ENCODE results near the gene SVIP. TPM values are rescaled to one million over a fixed set of nuclear protein-coding genes. Genes with fewer than 3 reads are reported as not detected.

SVIP gene
- total and polyA plus RNA-seq, 2 experiments from 2014 or later, result 13.2 to 14.9 TPM

DNA sequence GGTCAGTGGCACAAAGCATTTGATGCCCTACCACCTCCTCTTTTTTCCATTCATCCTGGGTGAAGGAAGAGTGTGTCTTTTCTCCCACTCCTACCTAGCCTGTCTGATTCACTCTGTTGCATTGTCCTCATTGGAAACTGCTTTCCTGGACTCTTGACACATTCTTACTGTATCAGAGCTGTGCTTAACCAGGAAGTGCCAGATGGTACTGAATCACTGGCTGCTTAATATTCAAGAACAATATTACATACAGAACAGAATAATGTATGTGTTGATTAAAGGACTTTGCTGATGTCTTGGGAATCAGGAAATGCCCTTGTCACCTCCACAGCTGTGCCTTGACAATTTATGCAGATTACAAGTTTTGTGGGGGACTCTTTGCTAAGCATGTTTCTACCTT, 44.4 kb downstream of the SVIP start:
- no peak overlapping the region for H3K4me3 ChIP-seq
- DNase-seq (ENCODE audit: low spot score), result no peak
- H2AFZ ChIP-seq, result no peak overlapping the region
- H3K4me2 ChIP-seq, result no peak overlapping the region
- no peaks in the 10 kb centered on the region for H3K36me3 ChIP-seq (replicated peaks; ENCODE audit: insufficient read depth, low read depth)
- H3K27me3 ChIP-seq, result no peaks in the 10 kb centered on the region
- H4K20me1 ChIP-seq (ENCODE audit: insufficient read depth, poor library complexity, severe bottlenecking), result no peaks in the 10 kb centered on the region
- no peak for TF ChIP-seq EZH2phosphoT487 (IDR thresholded peaks at IDR 0.05; ENCODE audit: low read depth, severe bottlenecking, unreplicated experiment)
- TF ChIP-seq EZH2 (IDR thresholded peaks at IDR 0.05; ENCODE audit: borderline replicate concordance), result no peak
- TF ChIP-seq, protein P1, sequence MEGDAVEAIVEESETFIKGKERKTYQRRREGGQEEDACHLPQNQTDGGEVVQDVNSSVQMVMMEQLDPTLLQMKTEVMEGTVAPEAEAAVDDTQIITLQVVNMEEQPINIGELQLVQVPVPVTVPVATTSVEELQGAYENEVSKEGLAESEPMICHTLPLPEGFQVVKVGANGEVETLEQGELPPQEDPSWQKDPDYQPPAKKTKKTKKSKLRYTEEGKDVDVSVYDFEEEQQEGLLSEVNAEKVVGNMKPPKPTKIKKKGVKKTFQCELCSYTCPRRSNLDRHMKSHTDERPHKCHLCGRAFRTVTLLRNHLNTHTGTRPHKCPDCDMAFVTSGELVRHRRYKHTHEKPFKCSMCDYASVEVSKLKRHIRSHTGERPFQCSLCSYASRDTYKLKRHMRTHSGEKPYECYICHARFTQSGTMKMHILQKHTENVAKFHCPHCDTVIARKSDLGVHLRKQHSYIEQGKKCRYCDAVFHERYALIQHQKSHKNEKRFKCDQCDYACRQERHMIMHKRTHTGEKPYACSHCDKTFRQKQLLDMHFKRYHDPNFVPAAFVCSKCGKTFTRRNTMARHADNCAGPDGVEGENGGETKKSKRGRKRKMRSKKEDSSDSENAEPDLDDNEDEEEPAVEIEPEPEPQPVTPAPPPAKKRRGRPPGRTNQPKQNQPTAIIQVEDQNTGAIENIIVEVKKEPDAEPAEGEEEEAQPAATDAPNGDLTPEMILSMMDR (IDR thresholded peaks at IDR 0.05; ENCODE audit: poor library complexity), result no peak
- H3K4me1 ChIP-seq (ENCODE audit: insufficient read depth), result no peaks in the 10 kb centered on the region
- no peaks in the 10 kb centered on the region for H3K9me3 ChIP-seq (ENCODE audit: low read depth)
- H3K9me2 ChIP-seq (replicated peaks; ENCODE audit: insufficient read depth), result no peaks in the 10 kb centered on the region
- no peaks in the 10 kb centered on the region for H3K79me2 ChIP-seq
- H3K27ac ChIP-seq, result no peak overlapping the region

GRCh38 chr11:22780952-22781593, 48.5 kb downstream of the SVIP start:
- Histone ChIP-seq H3K4me1 (ENCODE audit: insufficient read depth) (no peaks in the 10 kb centered on the region), H3K27ac (no peak overlapping the region), H2AFZ (no peak overlapping the region), H4K20me1 (ENCODE audit: insufficient read depth, poor library complexity, severe bottlenecking) (no peaks in the 10 kb centered on the region), H3K27me3 (no peaks in the 10 kb centered on the region), H3K4me3 (no peak overlapping the region), H3K36me3 (replicated peaks; ENCODE audit: insufficient read depth, low read depth) (no peaks in the 10 kb centered on the region), H3K4me2 (no peak overlapping the region), H3K9me2 (replicated peaks; ENCODE audit: insufficient read depth) (no peaks in the 10 kb centered on the region), H3K9me3 (ENCODE audit: low read depth) (no peaks in the 10 kb centered on the region), H3K79me2 (no peaks in the 10 kb centered on the region)
- 58% methylated on average over 3 of the region's 3 CpGs for WGBS (ENCODE audit: low lambda C conversion rate, missing lambda C conversion rate)
- no peak for DNase-seq (ENCODE audit: low spot score)
- TF ChIP-seq, protein P1 (IDR thresholded peaks at IDR 0.05; ENCODE audit: poor library complexity), result no peak
- no peak for TF ChIP-seq EZH2phosphoT487 (IDR thresholded peaks at IDR 0.05; ENCODE audit: low read depth, severe bottlenecking, unreplicated experiment)
- no peak for TF ChIP-seq EZH2 (IDR thresholded peaks at IDR 0.05; ENCODE audit: borderline replicate concordance)

GRCh38 chr11:22779850-22780249, 49.8 kb downstream of the SVIP start:
- Histone ChIP-seq H2AFZ (no peak overlapping the region), H3K9me3 (ENCODE audit: low read depth) (no peaks in the 10 kb centered on the region), H3K4me3 (no peak overlapping the region), H3K27me3 (no peaks in the 10 kb centered on the region), H3K9me2 (replicated peaks; ENCODE audit: insufficient read depth) (no peaks in the 10 kb centered on the region), H3K79me2 (no peaks in the 10 kb centered on the region), H3K36me3 (replicated peaks; ENCODE audit: insufficient read depth, low read depth) (no peaks in the 10 kb centered on the region), H3K4me1 (ENCODE audit: insufficient read depth) (no peaks in the 10 kb centered on the region), H3K4me2 (no peak overlapping the region), H4K20me1 (ENCODE audit: insufficient read depth, poor library complexity, severe bottlenecking) (no peaks in the 10 kb centered on the region), H3K27ac (no peak overlapping the region)
- no peak for DNase-seq (ENCODE audit: low spot score)
- WGBS (ENCODE audit: low lambda C conversion rate, missing lambda C conversion rate), result 91% methylated on average over 5 of the region's 5 CpGs
- TF ChIP-seq, protein P1 (IDR thresholded peaks at IDR 0.05; ENCODE audit: poor library complexity), result no peak
- TF ChIP-seq EZH2phosphoT487 (IDR thresholded peaks at IDR 0.05; ENCODE audit: low read depth, severe bottlenecking, unreplicated experiment) (no peak), EZH2 (IDR thresholded peaks at IDR 0.05; ENCODE audit: borderline replicate concordance) (no peak)

GRCh38 chr11:22778642-22779041, 51.0 kb downstream of the SVIP start:
- H3K36me3 ChIP-seq (replicated peaks; ENCODE audit: insufficient read depth, low read depth), result no peaks in the 10 kb centered on the region

More at GRCh38 chr11:22778642-22779041, 51.0 kb downstream of the SVIP start:
- Histone ChIP-seq H3K27me3 (no peaks in the 10 kb centered on the region), H3K9me2 (replicated peaks; ENCODE audit: insufficient read depth) (no peaks in the 10 kb centered on the region), H4K20me1 (ENCODE audit: insufficient read depth, poor library complexity, severe bottlenecking) (no peaks in the 10 kb centered on the region), H3K4me1 (ENCODE audit: insufficient read depth) (no peaks in the 10 kb centered on the region), H3K27ac (no peak overlapping the region), H3K9me3 (ENCODE audit: low read depth) (no peaks in the 10 kb centered on the region), H3K4me2 (no peak overlapping the region), H3K4me3 (no peak overlapping the region), H3K79me2 (no peaks in the 10 kb centered on the region), H2AFZ (no peak overlapping the region)
- peak; percentile 9 for DNase-seq (ENCODE audit: low spot score)
- TF ChIP-seq, protein P1 (IDR thresholded peaks at IDR 0.05; ENCODE audit: poor library complexity), result peak; percentile 19
- TF ChIP-seq EZH2 (IDR thresholded peaks at IDR 0.05; ENCODE audit: borderline replicate concordance) (no peak), EZH2phosphoT487 (IDR thresholded peaks at IDR 0.05; ENCODE audit: low read depth, severe bottlenecking, unreplicated experiment) (no peak)
